HG03045 (cell line): ENCODE results near the gene TRIO.

ENCODE experiments used
- ATAC-seq: cut with Tn5 transposase; IDR thresholded peaks from one replicate; pipeline ENCODE4 v1.9.1; 2021; ENCODE audit warnings: mild to moderate bottlenecking, moderate library complexity; ENCODE audit not compliant: unreplicated experiment

The TRIO gene

GRCh38 chr5:14183187-14183939 is 40.2 kb downstream of the TRIO start:
- no peak for ATAC-seq

GRCh38 chr5:14184082-14184481 is 40.9 kb downstream of the TRIO start:
- no peak for ATAC-seq

- no peak for ATAC-seq
Measured at GRCh38 chr5:14184725-14185124, 41.6 kb downstream of the TRIO start.

- no peak for ATAC-seq
Measured at GRCh38 chr5:14185326-14186058, 42.4 kb downstream of the TRIO start.

GRCh38 chr5:14186059-14186830 is 43.1 kb downstream of the TRIO start:
- ATAC-seq, result no peak

- no peak for ATAC-seq
Measured at GRCh38 chr5:14187157-14187556, 44.0 kb downstream of the TRIO start.

- ATAC-seq, result no peak
Measured at GRCh38 chr5:14187660-14188059, 44.5 kb downstream of the TRIO start.

GRCh38 chr5:14188778-14189177 is 45.6 kb downstream of the TRIO start:
- ATAC-seq, result no peak

- ATAC-seq, result no peak
Measured at GRCh38 chr5:14189680-14190079, 46.5 kb downstream of the TRIO start.

GRCh38 chr5:14190194-14191164 is 47.3 kb downstream of the TRIO start:
- no peak for ATAC-seq

GRCh38 chr5:14191325-14191724 is 48.2 kb downstream of the TRIO start:
- no peak for ATAC-seq

- no peak for ATAC-seq
Measured at GRCh38 chr5:14193496-14193895, 50.4 kb downstream of the TRIO start.

GRCh38 chr5:14195588-14195987 is 52.4 kb downstream of the TRIO start:
- ATAC-seq, result no peak

- no peak for ATAC-seq
Measured at GRCh38 chr5:14197056-14197455, 53.9 kb downstream of the TRIO start.

GRCh38 chr5:14199902-14200301 is 56.8 kb downstream of the TRIO start:
- no peak for ATAC-seq

- ATAC-seq, result no peak
Measured at GRCh38 chr5:14200312-14200990, 57.3 kb downstream of the TRIO start.

- no peak for ATAC-seq
Measured at GRCh38 chr5:14201325-14202045, 58.3 kb downstream of the TRIO start.

GRCh38 chr5:14202462-14202861 is 59.3 kb downstream of the TRIO start:
- ATAC-seq, result no peak

GRCh38 chr5:14204011-14204670 is 61.0 kb downstream of the TRIO start:
- ATAC-seq, result no peak
